Ureter (tissue), 1 donor: ENCODE results near the gene TRIM9. TPM values are rescaled to one million over a fixed set of nuclear protein-coding genes. Genes with fewer than 3 reads are reported as not detected.

Experiments
- DNase-seq: peaks from one replicate; pipeline ENCODE4 v3.0.0-alpha.2; 2020; ENCODE audit warnings: low spot score
- total RNA-seq: library from RNA; stranded (reverse); gene quantifications from one replicate; pipeline ENCODE4 v1.2.4, GENCODE V29; 2023
- donor health status: DM: yes; HTN: yes; CAD: no.

The TRIM9 gene
- total RNA-seq, 1 donor from 2014 or later, result 1.7 TPM

- DNase-seq, result no peak
These were observed 158.9 kb downstream of the TRIM9 start for GRCh38 chr14:50936016-50936340.

GRCh38 chr14:50935126-50936015, 159.5 kb downstream of the TRIM9 start:
- no peak for DNase-seq

GRCh38 chr14:50932592-50933495, 162.1 kb downstream of the TRIM9 start:
- DNase-seq, result no peak

- DNase-seq, result no peak
These were observed 162.7 kb downstream of the TRIM9 start for GRCh38 chr14:50932156-50932555.

- no peak for DNase-seq
These were observed 163.3 kb downstream of the TRIM9 start for GRCh38 chr14:50931559-50931958.

- no peak for DNase-seq
These were observed 165.4 kb downstream of the TRIM9 start for GRCh38 chr14:50929506-50929905.

GRCh38 chr14:50928002-50928635, 166.8 kb downstream of the TRIM9 start:
- no peak for DNase-seq

- no peak for DNase-seq
These were observed 168.0 kb downstream of the TRIM9 start for GRCh38 chr14:50926851-50927386.

Other genes with a start within 250 kb of the TRIM9 start
- gene ABHD12B, start 223.1 kb downstream of the TRIM9 start, total RNA-seq, result not detected
- gene PYGL, start 150.6 kb downstream of the TRIM9 start, total RNA-seq, result 58.6 TPM
- 26.2 TPM for gene TMX1, start 145.1 kb upstream of the TRIM9 start, total RNA-seq